HG02938 (cell line): Measurements from ENCODE around the gene AKIRIN1.
"Not testable (repeated sequence)": the region's sequence is repeated elsewhere in the genome, so short reads cannot be mapped to it uniquely, and the experiment has no call there.

ENCODE experiments used
- ATAC-seq: cut with Tn5 transposase; IDR thresholded peaks from one replicate; pipeline ENCODE4 v1.9.1; 2021; ENCODE audit warnings: mild to moderate bottlenecking, moderate library complexity; ENCODE audit not compliant: unreplicated experiment

The AKIRIN1 gene

GRCh38 chr1:38990738-38991637, at the start of gene AKIRIN1:
TSS of gene AKIRIN1 (plus strand) at chr1:38991276. CDS start at chr1:38991381, 105 bp downstream.
- peak; percentile 82 for ATAC-seq

GRCh38 chr1:38941527-38942019, 49.5 kb upstream of the AKIRIN1 start, which contains the start of gene RHBDL2:
TSS of gene RHBDL2 (minus strand) at chr1:38941830. CDS start at chr1:38919212, 22,618 bp downstream.
- ATAC-seq: no peak

GRCh38 chr1:38942664-38943428, 48.2 kb upstream of the AKIRIN1 start:
- no peak for ATAC-seq

GRCh38 chr1:38944547-38944946, 46.5 kb upstream of the AKIRIN1 start:
- no peak for ATAC-seq

GRCh38 chr1:38950553-38950952, 40.5 kb upstream of the AKIRIN1 start:
- ATAC-seq: no peak

GRCh38 chr1:38953433-38953860, 37.6 kb upstream of the AKIRIN1 start:
- ATAC-seq: no peak

GRCh38 chr1:38958967-38959366, 32.1 kb upstream of the AKIRIN1 start:
- no peak for ATAC-seq

GRCh38 chr1:38962113-38962512, 29.0 kb upstream of the AKIRIN1 start:
- no peak for ATAC-seq

- no peak for ATAC-seq
Measured at GRCh38 chr1:38962560-38962959, 28.5 kb upstream of the AKIRIN1 start.

GRCh38 chr1:38964140-38964548, 26.9 kb upstream of the AKIRIN1 start:
- no peak for ATAC-seq

GRCh38 chr1:38973145-38973544, 17.9 kb upstream of the AKIRIN1 start:
- not testable (repeated sequence) for ATAC-seq

GRCh38 chr1:38973659-38974437, 17.2 kb upstream of the AKIRIN1 start:
- no peak for ATAC-seq

GRCh38 chr1:38977399-38978244, 13.5 kb upstream of the AKIRIN1 start:
- not testable (repeated sequence) for ATAC-seq

GRCh38 chr1:38978245-38978542, 12.9 kb upstream of the AKIRIN1 start:
- ATAC-seq: not testable (repeated sequence)

- not testable (repeated sequence) for ATAC-seq
Measured at GRCh38 chr1:38979380-38979779, 11.7 kb upstream of the AKIRIN1 start.

- ATAC-seq: no peak
Measured at GRCh38 chr1:38989979-38990378, 1.1 kb upstream of the AKIRIN1 start.

- ATAC-seq: no peak
Measured at GRCh38 chr1:38990386-38990737, 714 bp upstream of the AKIRIN1 start.

- no peak for ATAC-seq
Measured at GRCh38 chr1:38991638-38992411, 749 bp downstream of the AKIRIN1 start.

GRCh38 chr1:38992412-38993111, 1.5 kb downstream of the AKIRIN1 start:
- no peak for ATAC-seq
